Measurements from ENCODE around the gene SYCP1.

SYCP1 gene

GRCh38 chr1:115031595-115031994, 176.9 kb downstream of the SYCP1 start:
- Histone ChIP-seq H3K36me3 (ENCODE audit: control insufficient read depth, low read depth, low read length) (no peaks in the 10 kb centered on the region), H3K27me3 (ENCODE audit: control insufficient read depth, insufficient read depth, low read length) (no peaks in the 10 kb centered on the region), H3K4me1 (ENCODE audit: control insufficient read depth, low read depth, low read length) (no peaks in the 10 kb centered on the region), H3K9ac (ENCODE audit: low read length) (no peak overlapping the region), H3K27ac (ENCODE audit: low read length) (no peak overlapping the region), H3K4me3 (ENCODE audit: low read length) (no peak overlapping the region), H3K9me3 (ENCODE audit: control insufficient read depth, low read depth, low read length) (no peaks in the 10 kb centered on the region)

- Histone ChIP-seq H3K27ac (ENCODE audit: low read length) (no peak overlapping the region), H3K9me3 (ENCODE audit: control insufficient read depth, low read depth, low read length) (no peaks in the 10 kb centered on the region), H3K36me3 (ENCODE audit: control insufficient read depth, low read depth, low read length) (no peaks in the 10 kb centered on the region), H3K4me3 (ENCODE audit: low read length) (no peak overlapping the region), H3K4me1 (ENCODE audit: control insufficient read depth, low read depth, low read length) (no peaks in the 10 kb centered on the region), H3K27me3 (ENCODE audit: control insufficient read depth, insufficient read depth, low read length) (no peaks in the 10 kb centered on the region), H3K9ac (ENCODE audit: low read length) (no peak overlapping the region)
These were observed 181.0 kb downstream of the SYCP1 start for GRCh38 chr1:115035652-115036051.

DNA sequence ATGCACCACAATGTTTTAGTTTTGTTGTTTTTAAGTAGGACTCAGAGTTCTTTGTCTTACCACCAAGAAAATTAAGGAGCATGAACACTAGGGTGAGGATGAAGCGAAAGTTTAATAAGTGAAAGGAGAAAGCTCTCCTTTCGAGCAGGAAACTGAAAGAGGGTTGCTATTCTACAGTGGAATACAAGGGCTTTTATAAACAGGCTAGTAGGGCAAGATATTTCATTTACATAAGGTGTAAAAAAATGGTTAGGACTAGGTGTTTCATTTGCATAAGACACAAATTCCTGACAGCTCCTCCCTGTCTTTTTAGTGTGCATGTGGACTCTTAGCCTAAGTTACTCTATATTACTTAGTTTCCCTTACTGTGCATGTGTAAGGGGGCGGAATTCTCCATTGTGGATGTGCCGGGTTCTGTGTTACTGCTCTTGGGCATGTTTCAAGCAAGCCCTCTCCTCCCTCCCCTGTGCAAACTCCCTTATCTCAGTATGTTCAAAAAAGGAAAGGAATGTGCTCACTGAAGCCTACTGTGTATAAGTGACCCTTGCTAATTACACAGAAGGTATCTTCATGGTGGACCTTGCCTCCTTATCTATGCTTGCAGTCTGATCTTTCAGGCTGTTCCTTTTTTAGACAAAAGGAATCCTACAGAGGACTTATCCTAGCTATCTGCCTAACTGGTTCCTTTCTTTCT, 182.3 kb downstream of the SYCP1 start:
- H3K9me3 ChIP-seq (ENCODE audit: control insufficient read depth, low read depth, low read length) = no peaks in the 10 kb centered on the region
- H3K27me3 ChIP-seq (ENCODE audit: control insufficient read depth, insufficient read depth, low read length) = no peaks in the 10 kb centered on the region
- no peak overlapping the region for H3K4me3 ChIP-seq (ENCODE audit: low read length)
- no peak overlapping the region for H3K27ac ChIP-seq (ENCODE audit: low read length)
- no peaks in the 10 kb centered on the region for H3K36me3 ChIP-seq (ENCODE audit: control insufficient read depth, low read depth, low read length)
- H3K4me1 ChIP-seq (ENCODE audit: control insufficient read depth, low read depth, low read length) = no peaks in the 10 kb centered on the region
- H3K9ac ChIP-seq (ENCODE audit: low read length) = no peak overlapping the region

DNA sequence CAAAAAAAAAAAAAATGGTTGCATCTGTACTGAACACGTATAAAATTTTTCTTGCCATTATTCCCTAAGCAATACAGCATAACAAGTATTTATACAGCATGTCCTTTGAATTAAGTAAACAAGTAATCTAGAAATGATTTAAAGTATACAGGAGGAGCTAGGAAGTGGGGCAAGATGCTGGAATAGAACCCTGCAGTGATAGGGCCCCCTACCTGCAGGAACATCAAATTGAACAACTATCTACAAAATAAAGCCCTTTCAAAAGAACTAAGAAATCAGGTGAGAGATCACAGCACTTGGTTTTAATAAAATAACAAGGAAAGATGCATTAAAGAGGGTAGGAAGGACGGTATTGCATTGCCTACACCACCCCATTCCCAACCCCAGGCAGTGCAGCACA, 185.8 kb downstream of the SYCP1 start:
- Histone ChIP-seq H3K27ac (ENCODE audit: low read length) (no peak overlapping the region), H3K9ac (ENCODE audit: low read length) (no peak overlapping the region), H3K4me1 (ENCODE audit: control insufficient read depth, low read depth, low read length) (no peaks in the 10 kb centered on the region), H3K9me3 (ENCODE audit: control insufficient read depth, low read depth, low read length) (no peaks in the 10 kb centered on the region), H3K27me3 (ENCODE audit: control insufficient read depth, insufficient read depth, low read length) (no peaks in the 10 kb centered on the region), H3K4me3 (ENCODE audit: low read length) (no peak overlapping the region), H3K36me3 (ENCODE audit: control insufficient read depth, low read depth, low read length) (no peaks in the 10 kb centered on the region)

DNA sequence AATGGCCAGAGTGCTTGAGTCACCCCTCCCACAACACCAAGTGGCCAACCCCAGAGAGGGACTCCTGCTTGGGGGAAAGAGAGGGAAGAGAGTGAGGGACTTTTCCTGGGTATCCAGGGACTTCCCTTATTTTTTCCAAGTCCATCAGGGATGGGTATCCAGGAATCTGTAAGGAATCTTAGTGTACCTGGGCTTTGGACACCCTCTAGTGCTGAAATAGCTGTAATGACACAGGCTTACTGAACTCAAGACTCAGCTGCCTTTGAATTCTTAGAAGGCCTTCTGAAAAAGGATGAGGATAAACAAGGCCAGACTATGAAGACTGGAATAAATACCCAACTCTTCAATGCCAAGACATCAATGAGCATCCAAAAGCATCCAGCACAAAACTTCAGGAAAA, 187.0 kb downstream of the SYCP1 start:
- H3K27ac ChIP-seq (ENCODE audit: low read length) = no peak overlapping the region
- H3K4me1 ChIP-seq (ENCODE audit: control insufficient read depth, low read depth, low read length) = no peaks in the 10 kb centered on the region
- no peaks in the 10 kb centered on the region for H3K27me3 ChIP-seq (ENCODE audit: control insufficient read depth, insufficient read depth, low read length)
- H3K4me3 ChIP-seq (ENCODE audit: low read length) = no peak overlapping the region
- H3K36me3 ChIP-seq (ENCODE audit: control insufficient read depth, low read depth, low read length) = no peaks in the 10 kb centered on the region
- H3K9me3 ChIP-seq (ENCODE audit: control insufficient read depth, low read depth, low read length) = no peaks in the 10 kb centered on the region
- no peak overlapping the region for H3K9ac ChIP-seq (ENCODE audit: low read length)
